MM.1S (cell line): Measurements from ENCODE around the gene GTF3C5.

ENCODE experiments used
- EZH2 ChIP-seq: fragments of 300-600 bp; sonication (generic); optimal IDR thresholded peaks from 2 replicates; pipeline ENCODE3; 2017; ENCODE audit warnings: low read depth, mild to moderate bottlenecking, antibody characterized with exemption, low read length, mixed read lengths
- EZH2phosphoT487 ChIP-seq: fragments of 300-600 bp; sonication (generic); IDR thresholded peaks from 2 replicates; pipeline ENCODE4 v1.6.1; 2018; ENCODE audit warnings: antibody characterized with exemption, low read length
- TF ChIP-seq, protein P1 (sequence below): fragments of 300-600 bp; sonication (generic); IDR thresholded peaks from 2 replicates; pipeline ENCODE4 v1.5.1; 2016; ENCODE audit warnings: antibody characterized with exemption, low read length, mixed read lengths

DNA sequence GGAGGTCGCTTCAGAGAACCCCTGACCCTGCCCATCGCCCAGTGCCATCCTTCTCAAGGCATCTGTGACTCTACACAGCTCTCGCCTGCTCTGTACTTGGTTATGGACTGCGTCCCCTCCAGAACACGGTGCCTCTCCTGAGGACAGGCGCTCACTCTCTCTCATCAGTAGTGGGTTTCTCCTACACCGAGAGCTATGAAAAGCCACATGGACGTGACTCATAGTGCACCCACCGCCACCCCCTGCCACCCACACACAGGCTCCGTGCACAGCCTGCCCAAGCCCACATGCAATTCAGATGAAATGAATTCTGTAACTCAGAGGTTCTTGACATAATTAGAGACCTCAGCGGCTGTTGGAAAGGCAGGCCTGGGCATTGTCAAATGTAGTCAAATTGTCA is 13.9 kb downstream of the GTF3C5 start:
- TF ChIP-seq, protein P1, sequence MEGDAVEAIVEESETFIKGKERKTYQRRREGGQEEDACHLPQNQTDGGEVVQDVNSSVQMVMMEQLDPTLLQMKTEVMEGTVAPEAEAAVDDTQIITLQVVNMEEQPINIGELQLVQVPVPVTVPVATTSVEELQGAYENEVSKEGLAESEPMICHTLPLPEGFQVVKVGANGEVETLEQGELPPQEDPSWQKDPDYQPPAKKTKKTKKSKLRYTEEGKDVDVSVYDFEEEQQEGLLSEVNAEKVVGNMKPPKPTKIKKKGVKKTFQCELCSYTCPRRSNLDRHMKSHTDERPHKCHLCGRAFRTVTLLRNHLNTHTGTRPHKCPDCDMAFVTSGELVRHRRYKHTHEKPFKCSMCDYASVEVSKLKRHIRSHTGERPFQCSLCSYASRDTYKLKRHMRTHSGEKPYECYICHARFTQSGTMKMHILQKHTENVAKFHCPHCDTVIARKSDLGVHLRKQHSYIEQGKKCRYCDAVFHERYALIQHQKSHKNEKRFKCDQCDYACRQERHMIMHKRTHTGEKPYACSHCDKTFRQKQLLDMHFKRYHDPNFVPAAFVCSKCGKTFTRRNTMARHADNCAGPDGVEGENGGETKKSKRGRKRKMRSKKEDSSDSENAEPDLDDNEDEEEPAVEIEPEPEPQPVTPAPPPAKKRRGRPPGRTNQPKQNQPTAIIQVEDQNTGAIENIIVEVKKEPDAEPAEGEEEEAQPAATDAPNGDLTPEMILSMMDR: no peak
- no peak for TF ChIP-seq EZH2
- TF ChIP-seq EZH2phosphoT487: no peak
